Endothelial cell of umbilical vein (primary cell): ENCODE data around the gene ZNF619. TPM values are rescaled to one million over a fixed set of nuclear protein-coding genes. Genes with fewer than 3 reads are reported as not detected.

Experiments used
- BruUV-seq: library from RNA; stranded (reverse); fragments of 400-500 nt; replicated peaks from 2 replicates; lab custom pipeline; 2021; lab: Mats Ljungman, UMichigan
- CTCF ChIA-PET: fragments of 300-600, 350-600 bp; sonication (Branson Sonifier 250); formaldehyde crosslinking; loops from one replicate; lab custom pipeline; 2021; ENCODE audit warnings: antibody characterized with exemption, inconsistent platforms; lab: Charles Lee
- POLR2A ChIA-PET: fragments of 300-600, 350-600 bp; sonication (Branson Sonifier 250); formaldehyde crosslinking; loops from one replicate; lab custom pipeline; 2021; ENCODE audit warnings: antibody characterized with exemption, inconsistent platforms; lab: Charles Lee
- DNase-seq: peaks from one replicate; pipeline ENCODE4 v3.0.0-alpha.2; 2011; ENCODE audit warnings: low read depth, low spot score
- FAIRE-seq: peaks from 2 replicates; lab custom pipeline; 2011; peaks lifted over from hg19 to GRCh38; lab: Jason Lieb, UNC
- H2AFZ ChIP-seq: 2 replicates; pipeline ENCODE4 v1.6.0; 2012; ENCODE audit warnings: low read depth, low read length, control low read depth, inconsistent platforms
- H3K27ac ChIP-seq: 2 replicates; pipeline ENCODE4 v1.5.1; 2011; ENCODE audit warnings: low read depth, mild to moderate bottlenecking, control low read depth, low read length, moderate library complexity; ENCODE audit not compliant: insufficient read depth
- H3K27me3 ChIP-seq, 2 experiments: 2 replicates each; pipeline versions ENCODE4 v1.6.0 to v1.6.1; 2011; ENCODE audit warnings: low read length in 2 of 2, mixed read lengths in 1 of 2; ENCODE audit not compliant: control insufficient read depth in 2 of 2, insufficient read depth in 2 of 2
- H3K36me3 ChIP-seq, 2 experiments: 2 replicates in 1 of 2; 3 replicates in 1 of 2; pipeline ENCODE4 v1.5.1; 2011; ENCODE audit warnings: low read length in 2 of 2, mild to moderate bottlenecking in 1 of 2, moderate library complexity in 1 of 2; ENCODE audit not compliant: control insufficient read depth in 2 of 2, insufficient read depth in 2 of 2; ENCODE audit errors: extremely low read depth in 1 of 2
- H3K4me1 ChIP-seq: 3 replicates; pipeline ENCODE4 v1.5.1; 2011; ENCODE audit warnings: mild to moderate bottlenecking, low read length; ENCODE audit not compliant: control insufficient read depth, insufficient read depth; ENCODE audit errors: extremely low read depth
- H3K4me2 ChIP-seq: 2 replicates; pipeline ENCODE4 v1.6.1; 2011; ENCODE audit warnings: low read length, control low read depth, mixed read lengths; ENCODE audit not compliant: insufficient read depth
- H3K4me3 ChIP-seq, 3 experiments: fragments of 200-600 bp in 1 of 3; sonication (generic), shearing (Covaris generic) in 1 of 3; replicated peaks in 1 of 3; 2 replicates each; pipeline ENCODE4 v1.5.1; 2011 to 2016; ENCODE audit warnings: control low read depth in 3 of 3, low read length in 3 of 3, mild to moderate bottlenecking in 2 of 3, inconsistent platforms in 1 of 3, low read depth in 1 of 3, moderate library complexity in 1 of 3; ENCODE audit not compliant: insufficient read depth in 1 of 3
- H3K79me2 ChIP-seq: 2 replicates; pipeline ENCODE4 v1.6.0; 2012; ENCODE audit warnings: low read length, inconsistent platforms; ENCODE audit not compliant: control insufficient read depth, insufficient read depth
- H3K9ac ChIP-seq: replicated peaks from 2 replicates; pipeline ENCODE3; 2011; ENCODE audit warnings: low read length, control low read depth; ENCODE audit not compliant: insufficient read depth; ENCODE audit errors: extremely low read depth
- H3K9me1 ChIP-seq: replicated peaks from 3 replicates; pipeline ENCODE4 v1.6.0; 2011; ENCODE audit warnings: mild to moderate bottlenecking, low read length; ENCODE audit not compliant: control insufficient read depth, insufficient read depth; ENCODE audit errors: extremely low read depth
- H3K9me3 ChIP-seq: replicated peaks from 2 replicates; pipeline ENCODE4 v1.5.1; 2012; ENCODE audit warnings: low read length, inconsistent platforms; ENCODE audit not compliant: control insufficient read depth, insufficient read depth
- H4K20me1 ChIP-seq: replicated peaks from 2 replicates; pipeline ENCODE3; 2011; ENCODE audit warnings: mild to moderate bottlenecking, low read length; ENCODE audit not compliant: control insufficient read depth, insufficient read depth; ENCODE audit errors: extremely low read depth
- FOS ChIP-seq: IDR thresholded peaks from 2 replicates; pipeline ENCODE4 v1.6.1; 2011; ENCODE audit warnings: mild to moderate bottlenecking, low read length, moderate library complexity, borderline replicate concordance; ENCODE audit not compliant: insufficient read depth
- GATA2 ChIP-seq: IDR thresholded peaks from 2 replicates; pipeline ENCODE4 v1.7.0; 2011; ENCODE audit warnings: low read depth, mild to moderate bottlenecking, moderate library complexity, mixed read lengths, low read length; ENCODE audit not compliant: insufficient read length, insufficient read depth
- JUN ChIP-seq: IDR thresholded peaks from 2 replicates; pipeline ENCODE4 v1.6.1; 2011; ENCODE audit warnings: borderline replicate concordance, low read depth; ENCODE audit not compliant: insufficient read length, insufficient read depth
- MYC ChIP-seq: IDR thresholded peaks from one replicate; pipeline ENCODE4 v1.6.1; 2011; ENCODE audit warnings: mild to moderate bottlenecking, low read depth, low read length
- POLR2A ChIP-seq: IDR thresholded peaks from 2 replicates; pipeline ENCODE4 v1.6.1; 2012; ENCODE audit warnings: low read depth, mild to moderate bottlenecking, control low read depth, low read length
- dilution Hi-C: fragments of 300-500 bp; cut with MboI; formaldehyde crosslinking; loops from one replicate; pipeline ENCODE4 v1.15.0; 2019; ENCODE audit warnings: low sequenced_read_pairs; ENCODE audit not compliant: extremely low pct_ligation_motif_present
- intact Hi-C: fragments of 100-400 bp; cut with micrococcal nuclease; formaldehyde crosslinking; loops from one replicate; pipeline ENCODE4 v1.10.0; 2022
- polyA plus RNA-seq, 4 experiments: library from polyadenylated mRNA; depleted of rRNA in 3 of 4; stranded (reverse) in 3 of 4; unstranded in 1 of 4; fragments of >200 nt; gene quantifications; 2 replicates each; pipeline versions ENCODE4 v1.2.1 to v1.2.3, GENCODE V29; 2011 to 2012; ENCODE audit warnings: missing spikeins in 1 of 4
- total RNA-seq: library from RNA; stranded (reverse); gene quantifications from 2 replicates; pipeline ENCODE4 v1.2.3, GENCODE V29; 2021
- TF ChIP-seq, protein P1 (sequence below): IDR thresholded peaks from 2 replicates; pipeline ENCODE4 v1.6.1; 2011; ENCODE audit not compliant: insufficient read depth, insufficient read length
- TF ChIP-seq, protein P2 (sequence below), 2 donors: IDR thresholded peaks; 1 replicate in 1 of 2; 2 replicates in 1 of 2; pipeline ENCODE4 v1.5.1; 2011; ENCODE audit warnings: low read length in 2 of 2, mild to moderate bottlenecking in 2 of 2, moderate library complexity in 2 of 2, control low read depth in 1 of 2, inconsistent platforms in 1 of 2, low read depth in 1 of 2; ENCODE audit not compliant: insufficient read depth in 1 of 2; ENCODE audit errors: extremely low read depth in 1 of 2

ZNF619 gene
- total and polyA plus RNA-seq, 2 donors (not counting 3 experiments of a cell fraction or from before 2014, with no cell fraction given), result 2.3 to 7.2 TPM

DNA sequence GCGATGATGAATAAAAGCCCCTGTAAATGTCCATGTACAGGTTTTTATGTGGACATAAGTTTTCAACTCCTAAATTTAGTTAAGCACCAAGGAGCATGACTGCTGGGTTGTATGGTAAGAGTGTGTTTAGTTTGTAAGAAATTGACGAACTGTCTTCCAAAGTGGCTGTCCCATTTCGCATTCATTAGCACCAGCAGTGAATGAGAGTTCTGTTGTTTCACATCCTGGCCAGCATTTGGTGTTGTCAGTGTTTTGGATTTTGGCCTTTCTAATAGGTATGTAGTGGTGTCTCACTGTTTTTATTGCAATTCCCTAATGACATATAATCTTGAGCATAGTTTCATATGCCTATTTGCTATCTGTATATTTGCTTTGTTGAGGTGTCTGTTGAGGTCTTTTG, 51.5 kb downstream of the ZNF619 start:
- TF ChIP-seq JUN, result no peak
- TF ChIP-seq FOS, result no peak
- TF ChIP-seq, protein P1, sequence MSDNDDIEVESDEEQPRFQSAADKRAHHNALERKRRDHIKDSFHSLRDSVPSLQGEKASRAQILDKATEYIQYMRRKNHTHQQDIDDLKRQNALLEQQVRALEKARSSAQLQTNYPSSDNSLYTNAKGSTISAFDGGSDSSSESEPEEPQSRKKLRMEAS, result no peak
- Histone ChIP-seq H3K4me3 (no peak overlapping the region), H2AFZ (no peak overlapping the region), H3K79me2 (peaks cover 7% of the 10 kb centered on the region), H4K20me1 (no peaks in the 10 kb centered on the region), H3K9me3 (peaks cover 2% of the 10 kb centered on the region), H3K27me3 (no peaks in the 10 kb centered on the region), H3K9me1 (no peaks in the 10 kb centered on the region), H3K4me1 (peaks cover 14% of the 10 kb centered on the region), H3K9ac (no peak overlapping the region), H3K27ac (no peak overlapping the region), H3K36me3 (peaks cover 10 to 29% of the 10 kb centered on the region in 2 experiments), H3K4me2 (no peak overlapping the region)
- FAIRE-seq, result no peak
- dilution Hi-C loops, result no loop called here
- ChIA-PET POLR2A (no interaction called here), CTCF (no interaction called here)
- BruUV-seq, result no TSS peak
- DNase-seq, result no peak
- intact Hi-C loops, result no loop called here

DNA sequence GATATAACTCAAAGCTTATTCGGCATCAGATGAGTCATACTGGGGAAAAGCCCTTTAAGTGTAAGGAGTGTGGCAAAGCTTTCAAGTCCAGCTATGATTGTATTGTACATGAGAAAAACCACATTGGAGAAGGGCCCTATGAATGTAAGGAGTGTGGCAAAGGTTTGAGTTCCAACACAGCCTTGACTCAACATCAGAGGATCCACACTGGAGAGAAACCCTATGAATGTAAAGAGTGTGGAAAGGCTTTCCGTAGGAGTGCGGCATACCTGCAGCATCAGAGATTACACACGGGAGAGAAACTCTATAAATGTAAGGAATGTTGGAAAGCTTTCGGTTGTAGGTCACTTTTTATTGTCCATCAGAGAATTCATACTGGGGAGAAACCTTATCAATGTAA, 55.3 kb downstream of the ZNF619 start:
- POLR2A ChIA-PET, result no interaction called here
- dilution Hi-C loops, result no loop called here

More for the DNA sequence above, 55.3 kb downstream of the ZNF619 start:
- FAIRE-seq (no peak), DNase-seq (no peak)
- no peak overlapping the region for H3K9ac ChIP-seq
- H3K9me3 ChIP-seq, result peaks cover 2% of the 10 kb centered on the region
- H3K27ac ChIP-seq, result no peak overlapping the region
- H3K27me3 ChIP-seq, result no peaks in the 10 kb centered on the region
- H3K4me1 ChIP-seq, result no peaks in the 10 kb centered on the region
- no TSS peak for BruUV-seq
- TF ChIP-seq GATA2 (no peak), JUN (peak; percentile 8), POLR2A (no peak), MYC (no peak)
- TF ChIP-seq, protein P2, sequence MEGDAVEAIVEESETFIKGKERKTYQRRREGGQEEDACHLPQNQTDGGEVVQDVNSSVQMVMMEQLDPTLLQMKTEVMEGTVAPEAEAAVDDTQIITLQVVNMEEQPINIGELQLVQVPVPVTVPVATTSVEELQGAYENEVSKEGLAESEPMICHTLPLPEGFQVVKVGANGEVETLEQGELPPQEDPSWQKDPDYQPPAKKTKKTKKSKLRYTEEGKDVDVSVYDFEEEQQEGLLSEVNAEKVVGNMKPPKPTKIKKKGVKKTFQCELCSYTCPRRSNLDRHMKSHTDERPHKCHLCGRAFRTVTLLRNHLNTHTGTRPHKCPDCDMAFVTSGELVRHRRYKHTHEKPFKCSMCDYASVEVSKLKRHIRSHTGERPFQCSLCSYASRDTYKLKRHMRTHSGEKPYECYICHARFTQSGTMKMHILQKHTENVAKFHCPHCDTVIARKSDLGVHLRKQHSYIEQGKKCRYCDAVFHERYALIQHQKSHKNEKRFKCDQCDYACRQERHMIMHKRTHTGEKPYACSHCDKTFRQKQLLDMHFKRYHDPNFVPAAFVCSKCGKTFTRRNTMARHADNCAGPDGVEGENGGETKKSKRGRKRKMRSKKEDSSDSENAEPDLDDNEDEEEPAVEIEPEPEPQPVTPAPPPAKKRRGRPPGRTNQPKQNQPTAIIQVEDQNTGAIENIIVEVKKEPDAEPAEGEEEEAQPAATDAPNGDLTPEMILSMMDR (IDR thresholded peaks at IDR 0.05; ENCODE audit: extremely low read depth in 1 of 2, insufficient read depth in 1 of 2, low read depth in 1 of 2, low read length in 2 of 2), result no peak
- TF ChIP-seq, protein P1, result no peak
- H3K79me2 ChIP-seq, result no peaks in the 10 kb centered on the region
- H3K4me3 ChIP-seq, result no peak overlapping the region
- no peaks in the 10 kb centered on the region for H4K20me1 ChIP-seq
- H3K36me3 ChIP-seq, result peaks cover 10 to 29% of the 10 kb centered on the region in 2 experiments
- CTCF ChIA-PET, result no interaction called here
- H2AFZ ChIP-seq, result no peak overlapping the region
- H3K9me1 ChIP-seq, result no peaks in the 10 kb centered on the region
- intact Hi-C loops, result no loop called here
- H3K4me2 ChIP-seq, result no peak overlapping the region
